MM.1S (cell line): ENCODE data around the gene CHCHD3.

ENCODE experiments used
- EZH2phosphoT487 ChIP-seq: fragments of 300-600 bp; sonication (generic); IDR thresholded peaks from 2 replicates; pipeline ENCODE4 v1.6.1; 2018; ENCODE audit warnings: antibody characterized with exemption, low read length
- TF ChIP-seq, protein P1 (sequence below): fragments of 300-600 bp; sonication (generic); IDR thresholded peaks from 2 replicates; pipeline ENCODE4 v1.5.1; 2016; ENCODE audit warnings: antibody characterized with exemption, low read length, mixed read lengths

DNA sequence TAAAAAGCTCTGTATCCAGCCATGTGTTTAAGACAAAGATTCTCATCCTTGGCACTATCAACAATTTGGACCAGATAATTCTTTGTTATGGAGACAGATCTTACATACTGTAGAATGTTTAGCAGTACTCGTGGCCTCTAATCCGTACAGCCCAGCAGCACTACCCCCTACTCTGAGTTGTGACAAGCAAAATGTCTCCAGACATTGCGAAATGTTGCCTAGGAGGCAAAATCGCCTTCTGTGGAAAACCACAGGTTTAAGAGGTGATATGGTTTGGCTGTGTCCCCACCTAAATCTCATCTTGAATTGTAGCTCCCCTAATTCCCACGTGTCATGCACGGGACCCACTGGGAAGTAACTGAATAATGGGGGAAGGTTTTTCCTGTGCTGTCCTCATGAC lies 186.7 kb downstream of the CHCHD3 start:
- TF ChIP-seq, protein P1, sequence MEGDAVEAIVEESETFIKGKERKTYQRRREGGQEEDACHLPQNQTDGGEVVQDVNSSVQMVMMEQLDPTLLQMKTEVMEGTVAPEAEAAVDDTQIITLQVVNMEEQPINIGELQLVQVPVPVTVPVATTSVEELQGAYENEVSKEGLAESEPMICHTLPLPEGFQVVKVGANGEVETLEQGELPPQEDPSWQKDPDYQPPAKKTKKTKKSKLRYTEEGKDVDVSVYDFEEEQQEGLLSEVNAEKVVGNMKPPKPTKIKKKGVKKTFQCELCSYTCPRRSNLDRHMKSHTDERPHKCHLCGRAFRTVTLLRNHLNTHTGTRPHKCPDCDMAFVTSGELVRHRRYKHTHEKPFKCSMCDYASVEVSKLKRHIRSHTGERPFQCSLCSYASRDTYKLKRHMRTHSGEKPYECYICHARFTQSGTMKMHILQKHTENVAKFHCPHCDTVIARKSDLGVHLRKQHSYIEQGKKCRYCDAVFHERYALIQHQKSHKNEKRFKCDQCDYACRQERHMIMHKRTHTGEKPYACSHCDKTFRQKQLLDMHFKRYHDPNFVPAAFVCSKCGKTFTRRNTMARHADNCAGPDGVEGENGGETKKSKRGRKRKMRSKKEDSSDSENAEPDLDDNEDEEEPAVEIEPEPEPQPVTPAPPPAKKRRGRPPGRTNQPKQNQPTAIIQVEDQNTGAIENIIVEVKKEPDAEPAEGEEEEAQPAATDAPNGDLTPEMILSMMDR: no peak
- no peak for TF ChIP-seq EZH2phosphoT487
